Measurements from ENCODE around the gene SMARCA2.

The SMARCA2 gene

GRCh38 chr9:2065704-2066103 is 50.6 kb downstream of the SMARCA2 start:
- Histone ChIP-seq H3K27me3 (replicated peaks in 2 of 5; ENCODE audit: control insufficient read depth in 4 of 5, insufficient read depth in 5 of 5, low read length in 4 of 5) (no peaks in the 10 kb centered on the region), H3K4me1 (ENCODE audit: control extremely low read depth in 1 of 4, control insufficient read depth in 4 of 4, insufficient read depth in 4 of 4, low read length in 3 of 4) (peaks cover 0 to 9% (median 0%) of the 10 kb centered on the region in 4 experiments), H3K4me3 (ENCODE audit: control insufficient read depth in 1 of 7, extremely low read depth in 1 of 7, insufficient read depth in 4 of 7, low read depth in 2 of 7, low read length in 6 of 7) (no peak overlapping the region), H3K9me3 (ENCODE audit: control extremely low read depth in 1 of 5, control insufficient read depth in 4 of 5, insufficient read depth in 2 of 5, low read depth in 1 of 5, low read length in 4 of 5) (no peaks in the 10 kb centered on the region), H3K36me3 (ENCODE audit: control insufficient read depth in 4 of 4, insufficient read depth in 4 of 4, low read length in 3 of 4) (peaks cover 26 to 59% (median 43%) of the 10 kb centered on the region in 4 experiments), H3K27ac (ENCODE audit: insufficient read depth in 1 of 2, low read depth in 1 of 2, low read length in 2 of 2, poor library complexity in 1 of 2, severe bottlenecking in 2 of 2) (no peak overlapping the region)
- ChIA-PET CTCF (interaction anchor here (1.1 to 1.8 kb wide), 3 partner anchors 9 to 124 kb away, joined by 3 to 8 read pairs (median 4); no protein-coding TSS in a partner anchor), POLR2A (interaction anchor here (0.6 kb wide), 2 partner anchors 29 to 108 kb away, joined by 3 read pairs; no protein-coding TSS in a partner anchor)
- 100% methylated on average over 1 of the region's 3 CpGs for WGBS (ENCODE audit: insufficient coverage)
- no peak for DNase-seq

- Histone ChIP-seq H3K4me3 (ENCODE audit: control insufficient read depth in 1 of 7, extremely low read depth in 1 of 7, insufficient read depth in 4 of 7, low read depth in 2 of 7, low read length in 6 of 7) (no peak overlapping the region), H3K27me3 (replicated peaks in 2 of 5; ENCODE audit: control insufficient read depth in 4 of 5, insufficient read depth in 5 of 5, low read length in 4 of 5) (no peaks in the 10 kb centered on the region), H3K36me3 (ENCODE audit: control insufficient read depth in 4 of 4, insufficient read depth in 4 of 4, low read length in 3 of 4) (peaks cover 22 to 59% (median 40%) of the 10 kb centered on the region in 4 experiments), H3K4me1 (ENCODE audit: control extremely low read depth in 1 of 4, control insufficient read depth in 4 of 4, insufficient read depth in 4 of 4, low read length in 3 of 4) (peaks cover 0 to 9% (median 0%) of the 10 kb centered on the region in 4 experiments), H3K9me3 (ENCODE audit: control extremely low read depth in 1 of 5, control insufficient read depth in 4 of 5, insufficient read depth in 2 of 5, low read depth in 1 of 5, low read length in 4 of 5) (no peaks in the 10 kb centered on the region), H3K27ac (ENCODE audit: insufficient read depth in 1 of 2, low read depth in 1 of 2, low read length in 2 of 2, poor library complexity in 1 of 2, severe bottlenecking in 2 of 2) (no peak overlapping the region)
- 100% methylated on average over 3 of the region's 8 CpGs for WGBS (ENCODE audit: insufficient coverage)
- POLR2A ChIA-PET, result no interaction called here
- peak; percentile 26 to 62 (median 59) for DNase-seq
- CTCF ChIA-PET, result interaction anchor here (0.6 to 2.0 kb wide), 7 partner anchors 9 to 150 kb away, joined by 3 to 9 read pairs (median 3); no protein-coding TSS in a partner anchor
These were observed 51.4 kb downstream of the SMARCA2 start for GRCh38 chr9:2066312-2067273.

GRCh38 chr9:2072752-2073405 is 57.7 kb downstream of the SMARCA2 start:
- Histone ChIP-seq H3K27me3 (replicated peaks in 2 of 5; ENCODE audit: control insufficient read depth in 4 of 5, insufficient read depth in 5 of 5, low read length in 4 of 5) (no peaks in the 10 kb centered on the region), H3K4me1 (ENCODE audit: control extremely low read depth in 1 of 4, control insufficient read depth in 4 of 4, insufficient read depth in 4 of 4, low read length in 3 of 4) (no peaks in the 10 kb centered on the region), H3K4me3 (ENCODE audit: control insufficient read depth in 1 of 7, extremely low read depth in 1 of 7, insufficient read depth in 4 of 7, low read depth in 2 of 7, low read length in 6 of 7) (no peak overlapping the region), H3K9me3 (ENCODE audit: control extremely low read depth in 1 of 5, control insufficient read depth in 4 of 5, insufficient read depth in 2 of 5, low read depth in 1 of 5, low read length in 4 of 5) (no peaks in the 10 kb centered on the region), H3K27ac (ENCODE audit: insufficient read depth in 1 of 2, low read depth in 1 of 2, low read length in 2 of 2, poor library complexity in 1 of 2, severe bottlenecking in 2 of 2) (no peak overlapping the region), H3K36me3 (ENCODE audit: control insufficient read depth in 4 of 4, insufficient read depth in 4 of 4, low read length in 3 of 4) (peaks cover 41 to 81% (median 59%) of the 10 kb centered on the region in 4 experiments)
- WGBS (ENCODE audit: insufficient coverage), result 97% methylated on average over 5 of the region's 8 CpGs
- no peak for DNase-seq
- ChIA-PET CTCF (interaction anchor here (1.1 kb wide), 1 partner anchor 8 kb away, joined by 3 read pairs; no protein-coding TSS in a partner anchor), POLR2A (interaction anchor here (0.9 kb wide), 1 partner anchor 17 kb away, joined by 3 read pairs; no protein-coding TSS in a partner anchor)

- WGBS (ENCODE audit: insufficient coverage), result no CpG with 5 or more reads among the region's 2 CpGs
- POLR2A ChIA-PET, result no interaction called here
- H3K4me3 ChIP-seq (ENCODE audit: control insufficient read depth in 1 of 7, extremely low read depth in 1 of 7, insufficient read depth in 4 of 7, low read depth in 2 of 7, low read length in 6 of 7), result no peak overlapping the region
- H3K27ac ChIP-seq (ENCODE audit: insufficient read depth in 1 of 2, low read depth in 1 of 2, low read length in 2 of 2, poor library complexity in 1 of 2, severe bottlenecking in 2 of 2), result peak overlapping the region in 1 of 2 experiments; percentile 35
- CTCF ChIA-PET, result no interaction called here
- H3K9me3 ChIP-seq (ENCODE audit: control extremely low read depth in 1 of 5, control insufficient read depth in 4 of 5, insufficient read depth in 2 of 5, low read depth in 1 of 5, low read length in 4 of 5), result no peaks in the 10 kb centered on the region
- H3K27me3 ChIP-seq (replicated peaks in 2 of 5; ENCODE audit: control insufficient read depth in 4 of 5, insufficient read depth in 5 of 5, low read length in 4 of 5), result no peaks in the 10 kb centered on the region
- H3K4me1 ChIP-seq (ENCODE audit: control extremely low read depth in 1 of 4, control insufficient read depth in 4 of 4, insufficient read depth in 4 of 4, low read length in 3 of 4), result no peaks in the 10 kb centered on the region
- DNase-seq, result no peak
- H3K36me3 ChIP-seq (ENCODE audit: control insufficient read depth in 4 of 4, insufficient read depth in 4 of 4, low read length in 3 of 4), result peaks cover 40 to 94% (median 64%) of the 10 kb centered on the region in 4 experiments
These were observed 67.6 kb downstream of the SMARCA2 start for GRCh38 chr9:2082772-2083171.

- CTCF ChIA-PET, result no interaction called here
These were observed 68.3 kb downstream of the SMARCA2 start for GRCh38 chr9:2083479-2083878.

GRCh38 chr9:2085716-2086115 is 70.6 kb downstream of the SMARCA2 start:
- Histone ChIP-seq H3K36me3 (ENCODE audit: control insufficient read depth in 4 of 4, insufficient read depth in 4 of 4, low read length in 3 of 4) (peaks cover 41 to 96% (median 69%) of the 10 kb centered on the region in 4 experiments), H3K4me1 (ENCODE audit: control extremely low read depth in 1 of 4, control insufficient read depth in 4 of 4, insufficient read depth in 4 of 4, low read length in 3 of 4) (no peaks in the 10 kb centered on the region), H3K9me3 (ENCODE audit: control extremely low read depth in 1 of 5, control insufficient read depth in 4 of 5, insufficient read depth in 2 of 5, low read depth in 1 of 5, low read length in 4 of 5) (no peaks in the 10 kb centered on the region), H3K27ac (ENCODE audit: insufficient read depth in 1 of 2, low read depth in 1 of 2, low read length in 2 of 2, poor library complexity in 1 of 2, severe bottlenecking in 2 of 2) (no peak overlapping the region), H3K4me3 (ENCODE audit: control insufficient read depth in 1 of 7, extremely low read depth in 1 of 7, insufficient read depth in 4 of 7, low read depth in 2 of 7, low read length in 6 of 7) (no peak overlapping the region), H3K27me3 (replicated peaks in 2 of 5; ENCODE audit: control insufficient read depth in 4 of 5, insufficient read depth in 5 of 5, low read length in 4 of 5) (no peaks in the 10 kb centered on the region)
- DNase-seq, result no peak
- ChIA-PET POLR2A (no interaction called here), CTCF (interaction anchor here (0.7 to 2.0 kb wide), 8 partner anchors 9 to 146 kb away, joined by 3 to 4 read pairs (median 4); no protein-coding TSS in a partner anchor)
- WGBS (ENCODE audit: insufficient coverage), result 87% methylated on average over 5 of the region's 6 CpGs

More at GRCh38 chr9:2083479-2083878, 68.3 kb downstream of the SMARCA2 start:
- no peak overlapping the region for H3K4me3 ChIP-seq (ENCODE audit: control insufficient read depth in 1 of 7, extremely low read depth in 1 of 7, insufficient read depth in 4 of 7, low read depth in 2 of 7, low read length in 6 of 7)
- peaks cover 42 to 94% (median 68%) of the 10 kb centered on the region in 4 experiments for H3K36me3 ChIP-seq (ENCODE audit: control insufficient read depth in 4 of 4, insufficient read depth in 4 of 4, low read length in 3 of 4)
- H3K27me3 ChIP-seq (replicated peaks in 2 of 5; ENCODE audit: control insufficient read depth in 4 of 5, insufficient read depth in 5 of 5, low read length in 4 of 5), result no peaks in the 10 kb centered on the region
- H3K27ac ChIP-seq (ENCODE audit: insufficient read depth in 1 of 2, low read depth in 1 of 2, low read length in 2 of 2, poor library complexity in 1 of 2, severe bottlenecking in 2 of 2), result no peak overlapping the region
- 100% methylated on average over 4 of the region's 6 CpGs for WGBS (ENCODE audit: insufficient coverage)
- DNase-seq, result no peak
- POLR2A ChIA-PET, result no interaction called here
- no peaks in the 10 kb centered on the region for H3K9me3 ChIP-seq (ENCODE audit: control extremely low read depth in 1 of 5, control insufficient read depth in 4 of 5, insufficient read depth in 2 of 5, low read depth in 1 of 5, low read length in 4 of 5)
- H3K4me1 ChIP-seq (ENCODE audit: control extremely low read depth in 1 of 4, control insufficient read depth in 4 of 4, insufficient read depth in 4 of 4, low read length in 3 of 4), result no peaks in the 10 kb centered on the region
